Uterus (tissue), 2 donors: ENCODE data around the gene MAN2A2.

ENCODE experiments used
- CTCF ChIP-seq, 4 experiments: fragments of 200-600 bp in 2 of 4; fragments of 450-650 bp in 2 of 4; sonication (generic) in 2 of 4; IDR thresholded peaks; one replicate each; pipeline ENCODE4 v1.5.1; 2016 to 2019; ENCODE audit warnings: antibody characterized with exemption in 4 of 4, mild to moderate bottlenecking in 2 of 4, moderate library complexity in 1 of 4
- POLR2A ChIP-seq, 2 donors: fragments of 450-650 bp; IDR thresholded peaks; one replicate each; pipeline ENCODE4 v1.6.1; 2016; ENCODE audit warnings: antibody characterized with exemption in 2 of 2, mild to moderate bottlenecking in 1 of 2, moderate library complexity in 1 of 2

GRCh38 chr15:90953947-90954711 is 51.0 kb downstream of the MAN2A2 start:
- TF ChIP-seq POLR2A (IDR thresholded peaks at IDR 0.05) (no peak), CTCF (IDR thresholded peaks at IDR 0.05) (no peak)
